GM12878 (cell line): ENCODE measurements around the gene GON7. TPM values are rescaled to one million over a fixed set of nuclear protein-coding genes. Genes with fewer than 3 reads are reported as not detected.
A peak's percentile ranks its signal among the peaks of the same experiment; 100 is the strongest.

ENCODE experiments used
- CBX3 ChIP-seq: fragments of 200-600 bp; sonication (generic); IDR thresholded peaks from 2 replicates; pipeline ENCODE4 v1.6.1; 2016; ENCODE audit warnings: low read depth, borderline replicate concordance
- CEBPB ChIP-seq, 2 experiments: fragments of 150-350 bp in 1 of 2; IDR thresholded peaks; 2 replicates each; pipeline ENCODE4 v1.6.1; 2012 to 2014; ENCODE audit warnings: low read depth in 2 of 2, low read length in 2 of 2, borderline replicate concordance in 1 of 2, inconsistent platforms in 1 of 2
- CREM ChIP-seq: IDR thresholded peaks from 2 replicates; pipeline ENCODE4 v1.6.1; 2014; ENCODE audit warnings: antibody characterized with exemption, low read depth
- EZH2 ChIP-seq: IDR thresholded peaks from 2 replicates; pipeline ENCODE4 v1.6.1; 2012; ENCODE audit warnings: low read depth, mild to moderate bottlenecking, control low read depth, inconsistent platforms, low read length, borderline replicate concordance; ENCODE audit not compliant: control insufficient read depth
- IKZF2 ChIP-seq, 2 experiments: fragments of 450-650 bp; IDR thresholded peaks; 2 replicates each; pipeline ENCODE4 v1.6.1; 2017; ENCODE audit warnings: mild to moderate bottlenecking in 2 of 2, moderate library complexity in 2 of 2
- JUND ChIP-seq: IDR thresholded peaks from 2 replicates; pipeline ENCODE4 v1.6.1; 2012; ENCODE audit warnings: low read depth, mild to moderate bottlenecking, low read length, improper control_type of control experiment, moderate library complexity
- MXI1 ChIP-seq: fragments of 150-350 bp; IDR thresholded peaks from 2 replicates; pipeline ENCODE4 v1.6.1; 2011; ENCODE audit warnings: low read depth, mild to moderate bottlenecking, inconsistent platforms, low read length, improper control_type of control experiment
- SMAD5 ChIP-seq: IDR thresholded peaks from 2 replicates; pipeline ENCODE4 v1.6.1; 2016; ENCODE audit warnings: antibody characterized with exemption, low read depth
- SP1 ChIP-seq: IDR thresholded peaks from one replicate; pipeline ENCODE4 v1.6.1; 2011; ENCODE audit warnings: low read depth, low read length
- SPI1 ChIP-seq: IDR thresholded peaks from 2 replicates; pipeline ENCODE4 v1.6.1; 2011; ENCODE audit warnings: low read depth, mild to moderate bottlenecking, low read length, moderate library complexity, borderline replicate concordance; ENCODE audit not compliant: insufficient read depth
- SRF ChIP-seq, 2 experiments: IDR thresholded peaks; 2 replicates each; pipeline ENCODE4 v1.6.1; 2011; ENCODE audit warnings: low read depth in 2 of 2, low read length in 2 of 2, mild to moderate bottlenecking in 1 of 2, moderate library complexity in 1 of 2
- YBX1 ChIP-seq: fragments of 450-650 bp; IDR thresholded peaks from 2 replicates; pipeline ENCODE4 v1.6.1; 2016; ENCODE audit warnings: antibody characterized with exemption
- polyA plus RNA-seq, 11 experiments: library from polyadenylated mRNA; depleted of rRNA in 4 of 11; unstranded in 6 of 11; stranded (reverse) in 5 of 11; fragments of >200 nt; fragmentation: Nextera tagmentation in 4 of 11; fragmentation: Illumina TruSeq in 1 of 11; extraction: Ambion mirVana in 4 of 11; extraction: Trizol in 1 of 11; gene quantifications; 1 replicate in 1 of 11; 2 replicates in 10 of 11; pipeline versions ENCODE4 v1.2.1 to v1.2.3, GENCODE V29; 2011 to 2016; ENCODE audit warnings: inconsistent platforms in 2 of 11, missing spikeins in 2 of 11, low read depth in 1 of 11
- total RNA-seq, 4 experiments: library from RNA; depleted of rRNA in 3 of 4; stranded (reverse); fragments of >200 nt in 3 of 4; fragmentation: Illumina TruSeq in 1 of 4; extraction: Trizol in 1 of 4; gene quantifications; 2 replicates each; pipeline versions ENCODE4 v1.2.1 to v1.2.3, GENCODE V29; 2013 to 2021
- TF ChIP-seq, protein P1 (sequence below): fragments of 450-650 bp; IDR thresholded peaks from 2 replicates; pipeline ENCODE4 v1.6.1; 2017; ENCODE audit warnings: mild to moderate bottlenecking, low read depth, inconsistent platforms; ENCODE audit not compliant: poor library complexity, severe bottlenecking
- TF ChIP-seq, protein P2 (sequence below): fragments of 450-650 bp; IDR thresholded peaks from 2 replicates; pipeline ENCODE4 v1.6.1; 2017; ENCODE audit warnings: mild to moderate bottlenecking
- TF ChIP-seq, protein P3 (sequence below): fragments of 450-650 bp; IDR thresholded peaks from 2 replicates; pipeline ENCODE4 v1.6.1; 2017; ENCODE audit warnings: antibody characterized with exemption, mild to moderate bottlenecking, moderate library complexity
- TF ChIP-seq, protein P4 (sequence below): IDR thresholded peaks from 2 replicates; pipeline ENCODE4 v1.6.1; 2011; ENCODE audit warnings: borderline replicate concordance, low read depth, mild to moderate bottlenecking, moderate library complexity, low read length; ENCODE audit not compliant: insufficient read depth, poor library complexity, severe bottlenecking

Gene GON7
- total and polyA plus RNA-seq, 10 of the 15 experiments (the other 5 are each of a cell fraction or from before 2014, with no cell fraction given) = 21.6 to 59.0 (median 33.0) TPM

DNA sequence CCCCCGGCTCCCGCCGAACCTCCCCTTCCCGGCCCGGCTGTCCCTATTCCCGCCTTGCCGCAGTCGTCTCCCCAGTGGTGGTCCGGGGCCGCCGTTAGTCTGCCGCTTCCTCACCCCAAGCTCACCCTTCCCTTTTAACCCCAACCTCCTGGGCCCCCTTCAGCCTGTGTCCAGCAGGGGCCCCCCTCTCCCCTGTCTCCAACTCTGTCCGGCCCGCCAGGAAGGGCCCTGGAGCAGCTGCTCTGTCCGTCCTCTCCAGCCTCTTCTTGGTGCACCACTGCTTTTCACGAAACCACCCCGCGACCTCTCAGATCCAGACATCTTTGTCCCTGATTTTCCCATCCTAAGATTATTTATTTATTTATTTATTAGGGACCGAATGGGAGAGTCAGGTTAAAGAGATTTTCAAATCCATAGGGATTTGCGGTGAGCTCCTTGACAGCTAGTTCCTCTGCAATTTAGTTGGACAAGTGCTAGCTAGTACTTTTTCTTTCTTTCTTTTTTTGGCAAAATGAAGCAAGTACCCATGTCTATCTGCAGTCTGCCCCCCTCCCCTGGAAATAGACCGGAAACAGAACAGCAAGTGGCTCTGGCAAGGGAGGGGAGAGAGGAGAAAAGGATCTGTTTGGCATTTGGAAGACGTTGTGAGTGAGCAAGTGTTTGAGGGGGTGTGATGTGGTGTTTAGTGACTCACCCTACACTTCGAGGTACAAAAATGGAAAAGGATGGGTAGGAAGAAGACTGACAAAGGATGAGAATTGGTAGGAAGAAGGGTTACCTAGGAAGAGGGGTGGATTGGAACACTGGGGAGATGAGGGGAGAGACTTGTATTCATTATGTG is 823 bp upstream of the GON7 start (continued):
- TF ChIP-seq SRF (IDR thresholded peaks at IDR 0.05; ENCODE audit: low read depth in 2 of 2, low read length in 2 of 2) (no peak), IKZF2 (IDR thresholded peaks at IDR 0.05) (peak; percentile 71 to 83), SP1 (no peak), SMAD5 (no peak), YBX1 (0 out of 2 replicates have a peak, but pooled peaks have one; percentile 41), MXI1 (no peak), CBX3 (no peak), CREM (no peak), JUND (no peak), EZH2 (no peak), CEBPB (IDR thresholded peaks at IDR 0.05; ENCODE audit: borderline replicate concordance in 1 of 2, low read depth in 2 of 2, low read length in 2 of 2) (no peak), SPI1 (no peak)
- TF ChIP-seq, protein P1, sequence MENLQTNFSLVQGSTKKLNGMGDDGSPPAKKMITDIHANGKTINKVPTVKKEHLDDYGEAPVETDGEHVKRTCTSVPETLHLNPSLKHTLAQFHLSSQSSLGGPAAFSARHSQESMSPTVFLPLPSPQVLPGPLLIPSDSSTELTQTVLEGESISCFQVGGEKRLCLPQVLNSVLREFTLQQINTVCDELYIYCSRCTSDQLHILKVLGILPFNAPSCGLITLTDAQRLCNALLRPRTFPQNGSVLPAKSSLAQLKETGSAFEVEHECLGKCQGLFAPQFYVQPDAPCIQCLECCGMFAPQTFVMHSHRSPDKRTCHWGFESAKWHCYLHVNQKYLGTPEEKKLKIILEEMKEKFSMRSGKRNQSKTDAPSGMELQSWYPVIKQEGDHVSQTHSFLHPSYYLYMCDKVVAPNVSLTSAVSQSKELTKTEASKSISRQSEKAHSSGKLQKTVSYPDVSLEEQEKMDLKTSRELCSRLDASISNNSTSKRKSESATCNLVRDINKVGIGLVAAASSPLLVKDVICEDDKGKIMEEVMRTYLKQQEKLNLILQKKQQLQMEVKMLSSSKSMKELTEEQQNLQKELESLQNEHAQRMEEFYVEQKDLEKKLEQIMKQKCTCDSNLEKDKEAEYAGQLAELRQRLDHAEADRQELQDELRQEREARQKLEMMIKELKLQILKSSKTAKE = no peak
- TF ChIP-seq, protein P2, sequence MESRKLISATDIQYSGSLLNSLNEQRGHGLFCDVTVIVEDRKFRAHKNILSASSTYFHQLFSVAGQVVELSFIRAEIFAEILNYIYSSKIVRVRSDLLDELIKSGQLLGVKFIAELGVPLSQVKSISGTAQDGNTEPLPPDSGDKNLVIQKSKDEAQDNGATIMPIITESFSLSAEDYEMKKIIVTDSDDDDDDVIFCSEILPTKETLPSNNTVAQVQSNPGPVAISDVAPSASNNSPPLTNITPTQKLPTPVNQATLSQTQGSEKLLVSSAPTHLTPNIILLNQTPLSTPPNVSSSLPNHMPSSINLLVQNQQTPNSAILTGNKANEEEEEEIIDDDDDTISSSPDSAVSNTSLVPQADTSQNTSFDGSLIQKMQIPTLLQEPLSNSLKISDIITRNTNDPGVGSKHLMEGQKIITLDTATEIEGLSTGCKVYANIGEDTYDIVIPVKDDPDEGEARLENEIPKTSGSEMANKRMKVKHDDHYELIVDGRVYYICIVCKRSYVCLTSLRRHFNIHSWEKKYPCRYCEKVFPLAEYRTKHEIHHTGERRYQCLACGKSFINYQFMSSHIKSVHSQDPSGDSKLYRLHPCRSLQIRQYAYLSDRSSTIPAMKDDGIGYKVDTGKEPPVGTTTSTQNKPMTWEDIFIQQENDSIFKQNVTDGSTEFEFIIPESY = no peak
- TF ChIP-seq, protein P3, sequence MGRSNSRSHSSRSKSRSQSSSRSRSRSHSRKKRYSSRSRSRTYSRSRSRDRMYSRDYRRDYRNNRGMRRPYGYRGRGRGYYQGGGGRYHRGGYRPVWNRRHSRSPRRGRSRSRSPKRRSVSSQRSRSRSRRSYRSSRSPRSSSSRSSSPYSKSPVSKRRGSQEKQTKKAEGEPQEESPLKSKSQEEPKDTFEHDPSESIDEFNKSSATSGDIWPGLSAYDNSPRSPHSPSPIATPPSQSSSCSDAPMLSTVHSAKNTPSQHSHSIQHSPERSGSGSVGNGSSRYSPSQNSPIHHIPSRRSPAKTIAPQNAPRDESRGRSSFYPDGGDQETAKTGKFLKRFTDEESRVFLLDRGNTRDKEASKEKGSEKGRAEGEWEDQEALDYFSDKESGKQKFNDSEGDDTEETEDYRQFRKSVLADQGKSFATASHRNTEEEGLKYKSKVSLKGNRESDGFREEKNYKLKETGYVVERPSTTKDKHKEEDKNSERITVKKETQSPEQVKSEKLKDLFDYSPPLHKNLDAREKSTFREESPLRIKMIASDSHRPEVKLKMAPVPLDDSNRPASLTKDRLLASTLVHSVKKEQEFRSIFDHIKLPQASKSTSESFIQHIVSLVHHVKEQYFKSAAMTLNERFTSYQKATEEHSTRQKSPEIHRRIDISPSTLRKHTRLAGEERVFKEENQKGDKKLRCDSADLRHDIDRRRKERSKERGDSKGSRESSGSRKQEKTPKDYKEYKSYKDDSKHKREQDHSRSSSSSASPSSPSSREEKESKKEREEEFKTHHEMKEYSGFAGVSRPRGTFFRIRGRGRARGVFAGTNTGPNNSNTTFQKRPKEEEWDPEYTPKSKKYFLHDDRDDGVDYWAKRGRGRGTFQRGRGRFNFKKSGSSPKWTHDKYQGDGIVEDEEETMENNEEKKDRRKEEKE = no peak
- TF ChIP-seq, protein P4, sequence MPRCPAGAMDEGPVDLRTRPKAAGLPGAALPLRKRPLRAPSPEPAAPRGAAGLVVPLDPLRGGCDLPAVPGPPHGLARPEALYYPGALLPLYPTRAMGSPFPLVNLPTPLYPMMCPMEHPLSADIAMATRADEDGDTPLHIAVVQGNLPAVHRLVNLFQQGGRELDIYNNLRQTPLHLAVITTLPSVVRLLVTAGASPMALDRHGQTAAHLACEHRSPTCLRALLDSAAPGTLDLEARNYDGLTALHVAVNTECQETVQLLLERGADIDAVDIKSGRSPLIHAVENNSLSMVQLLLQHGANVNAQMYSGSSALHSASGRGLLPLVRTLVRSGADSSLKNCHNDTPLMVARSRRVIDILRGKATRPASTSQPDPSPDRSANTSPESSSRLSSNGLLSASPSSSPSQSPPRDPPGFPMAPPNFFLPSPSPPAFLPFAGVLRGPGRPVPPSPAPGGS = no peak
